HG02763 (cell line): Measurements from ENCODE around the gene TBC1D17.

Source experiments
- ATAC-seq: cut with Tn5 transposase; IDR thresholded peaks from one replicate; pipeline ENCODE4 v1.9.1; 2021; ENCODE audit warnings: mild to moderate bottlenecking, moderate library complexity; ENCODE audit not compliant: unreplicated experiment

The TBC1D17 gene

DNA sequence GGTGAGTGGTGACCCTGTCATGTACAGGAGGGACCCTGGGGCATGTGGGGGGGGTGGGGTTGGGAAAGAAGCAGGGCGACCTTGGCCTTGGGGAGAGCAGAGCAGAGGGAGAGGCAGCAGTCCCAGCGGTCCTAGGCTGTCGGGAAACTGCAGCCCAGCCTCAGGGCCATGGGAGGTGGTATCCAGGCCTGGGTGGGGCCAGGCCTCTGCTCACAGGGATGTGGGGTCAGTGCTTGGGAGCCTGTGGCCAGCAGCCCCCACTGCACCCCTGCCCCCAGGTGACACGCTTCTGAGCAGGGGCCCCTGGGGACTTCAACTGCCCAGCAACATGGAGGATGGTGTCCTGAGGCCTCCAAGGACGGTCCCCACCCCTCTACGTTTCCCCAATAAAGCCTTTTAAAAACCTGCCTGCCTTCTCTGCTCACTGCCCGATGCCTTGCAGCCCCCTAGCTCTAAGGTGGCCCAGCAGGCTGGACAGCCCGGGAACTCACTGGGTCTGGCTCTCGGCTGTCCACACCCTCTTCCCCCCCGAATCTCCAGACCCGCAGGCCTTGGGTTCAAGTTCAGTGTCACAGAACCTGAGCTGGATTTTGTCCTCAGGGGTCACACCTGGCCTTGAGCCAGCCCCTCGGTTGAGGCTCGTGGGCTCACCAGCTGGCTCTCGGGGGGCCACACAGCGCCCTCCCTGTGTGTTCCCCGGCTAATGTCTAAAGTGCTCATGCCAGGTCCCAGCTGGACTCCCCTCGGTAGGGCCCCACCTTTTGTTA, 17.0 kb upstream of the TBC1D17 start:
- no peak for ATAC-seq

DNA sequence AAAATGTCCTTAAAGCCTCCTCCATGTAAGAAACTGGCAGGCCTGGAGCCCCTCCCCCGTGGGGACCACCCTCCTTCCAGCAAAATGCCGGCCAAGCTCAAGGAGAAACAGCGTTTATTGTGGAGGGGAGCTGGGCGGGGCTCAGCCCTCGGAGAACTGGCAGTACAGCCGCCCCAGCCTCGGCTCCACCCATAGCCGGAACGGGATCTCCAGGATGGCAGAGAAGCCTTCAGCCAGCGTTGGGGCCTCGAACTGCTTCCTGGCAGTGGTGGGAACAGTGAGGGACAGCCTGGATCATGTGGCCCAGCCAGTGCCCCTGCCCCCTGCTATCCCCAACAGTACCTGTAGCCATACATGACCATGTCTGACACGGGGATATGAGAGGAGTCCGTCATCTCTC, 16.4 kb upstream of the TBC1D17 start:
- no peak for ATAC-seq

DNA sequence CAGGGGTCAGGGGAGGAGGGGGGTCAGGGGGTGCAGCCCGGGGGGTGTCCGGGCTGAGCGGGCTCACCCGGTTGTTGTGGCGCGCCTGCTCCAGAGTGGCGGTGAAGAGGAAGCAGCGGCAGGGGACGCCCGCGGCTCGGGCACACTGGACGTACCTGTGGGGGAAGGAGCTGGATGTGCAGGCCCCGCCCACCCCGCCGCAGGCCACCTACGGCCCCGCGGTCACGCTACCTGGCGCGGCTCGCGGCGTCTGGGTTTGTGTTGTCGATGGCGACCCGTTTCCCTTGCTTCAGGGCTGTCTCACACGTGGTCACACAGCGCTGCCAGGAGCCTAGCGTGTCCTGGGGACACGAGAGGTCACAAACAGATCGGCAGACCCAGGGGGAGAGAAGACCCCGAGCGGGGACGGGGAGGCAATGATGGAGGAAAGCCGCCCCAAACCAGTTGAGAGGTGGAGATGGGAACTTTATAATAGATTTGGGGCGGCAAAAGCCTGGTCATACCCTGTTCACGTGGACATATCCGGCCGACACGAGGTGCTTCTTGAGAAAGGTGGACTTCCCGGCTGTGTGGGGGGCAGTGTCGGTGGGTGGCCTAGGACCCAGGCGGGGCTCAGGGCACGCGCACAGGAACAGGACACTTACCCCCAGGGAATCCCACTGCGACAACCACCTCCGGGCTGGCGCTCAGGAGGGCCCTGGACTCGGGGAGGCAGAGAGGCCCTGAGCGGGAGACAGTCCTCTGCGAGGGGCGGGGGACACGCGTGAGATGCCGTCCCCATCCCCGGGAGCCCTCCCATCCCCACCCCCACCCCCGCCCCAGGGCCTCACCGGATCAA, 15.7 kb upstream of the TBC1D17 start:
- ATAC-seq, result no peak

DNA sequence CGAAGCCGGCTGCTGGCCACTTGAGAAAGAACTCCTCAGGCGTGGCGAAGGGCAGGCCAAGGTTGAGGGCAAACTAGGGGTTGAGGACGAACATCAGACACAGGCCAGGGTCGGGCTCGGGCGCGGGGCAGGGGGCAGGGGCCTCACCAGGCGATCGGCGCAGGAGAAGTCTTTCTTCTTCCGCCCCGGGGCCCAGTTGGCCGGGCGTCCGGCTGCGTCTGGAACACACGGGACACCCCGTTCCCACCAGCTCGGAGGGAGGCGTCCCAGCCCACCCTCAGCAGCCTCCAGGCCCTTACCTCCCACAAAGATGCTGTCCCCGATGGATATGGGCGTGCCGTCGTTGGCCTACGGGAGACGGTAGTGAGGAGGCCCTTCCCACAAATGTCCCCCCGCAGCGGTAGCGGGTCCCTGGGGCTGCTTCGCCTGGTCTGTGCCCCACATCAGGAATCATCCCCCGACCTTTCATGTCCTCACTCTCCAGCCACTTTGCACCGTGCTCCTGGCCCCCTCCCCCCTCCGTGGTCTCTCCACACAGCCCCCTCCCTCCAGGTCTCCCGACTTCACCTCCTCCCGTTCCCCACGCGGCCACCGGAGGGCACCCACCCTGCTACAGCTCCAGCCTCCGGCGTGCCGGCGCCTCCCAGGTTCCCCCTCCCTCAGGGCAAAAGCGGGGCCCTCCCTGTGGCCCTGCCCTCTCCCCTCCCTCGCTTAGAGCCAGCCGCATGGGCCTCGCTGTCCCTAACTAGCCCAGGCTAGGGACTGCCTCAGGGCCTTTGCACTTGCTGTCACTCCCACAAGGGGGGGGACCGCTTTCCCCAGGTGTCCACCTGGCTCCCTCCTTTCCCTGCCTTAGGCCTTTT, 14.9 kb upstream of the TBC1D17 start:
- ATAC-seq, result no peak

DNA sequence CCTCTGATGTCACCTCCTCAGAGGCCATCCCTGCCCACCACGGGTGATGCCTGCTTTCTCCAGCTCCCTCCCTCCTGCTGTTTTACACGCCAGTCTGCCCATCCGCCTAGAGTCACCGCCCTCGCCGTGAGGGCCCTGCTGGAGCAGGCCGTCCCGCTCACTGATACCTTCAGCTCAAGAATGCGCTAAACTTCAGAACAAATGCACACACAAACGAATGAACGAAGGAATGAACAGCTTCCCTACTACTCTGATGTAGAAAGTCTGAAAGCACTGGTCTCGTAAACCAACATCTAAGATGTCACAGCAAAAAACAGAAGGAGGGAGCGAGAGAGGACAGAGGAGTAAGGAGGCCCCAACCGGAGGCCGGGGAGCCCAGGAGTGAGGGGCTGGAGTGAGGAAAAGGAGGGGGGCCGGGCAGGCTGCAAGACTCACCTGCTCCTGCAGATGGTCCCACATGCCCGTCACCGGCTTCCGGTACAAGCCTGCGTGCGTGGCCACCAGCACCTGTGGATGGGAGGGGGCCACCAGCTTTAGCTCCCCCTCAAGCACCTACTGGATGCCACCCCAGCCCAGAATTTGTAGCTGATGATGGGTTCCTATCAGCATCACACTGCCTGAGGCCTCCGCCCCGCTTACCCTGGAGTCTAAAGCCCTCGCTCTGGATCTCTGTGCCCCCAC, 14.1 kb upstream of the TBC1D17 start:
- ATAC-seq, result no peak

DNA sequence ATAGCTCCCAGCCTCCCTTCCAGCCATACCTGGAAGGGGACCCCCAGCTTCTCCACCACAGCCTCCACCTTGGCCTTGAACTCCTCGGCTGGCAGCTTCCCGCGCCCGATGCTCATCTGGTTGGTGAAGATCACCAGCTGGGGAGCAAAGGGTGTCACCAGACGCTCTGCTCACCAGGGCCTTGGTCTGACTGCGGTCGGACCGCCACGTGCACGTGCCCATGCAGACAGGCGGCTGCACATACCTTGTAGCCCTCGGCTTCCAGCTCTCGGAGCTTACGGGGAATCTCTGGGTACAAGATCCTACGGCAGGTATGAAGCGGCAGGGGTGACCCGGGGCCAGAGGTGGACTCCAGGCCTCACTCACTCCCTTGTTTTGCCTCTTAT, 13.6 kb upstream of the TBC1D17 start:
- no peak for ATAC-seq

DNA sequence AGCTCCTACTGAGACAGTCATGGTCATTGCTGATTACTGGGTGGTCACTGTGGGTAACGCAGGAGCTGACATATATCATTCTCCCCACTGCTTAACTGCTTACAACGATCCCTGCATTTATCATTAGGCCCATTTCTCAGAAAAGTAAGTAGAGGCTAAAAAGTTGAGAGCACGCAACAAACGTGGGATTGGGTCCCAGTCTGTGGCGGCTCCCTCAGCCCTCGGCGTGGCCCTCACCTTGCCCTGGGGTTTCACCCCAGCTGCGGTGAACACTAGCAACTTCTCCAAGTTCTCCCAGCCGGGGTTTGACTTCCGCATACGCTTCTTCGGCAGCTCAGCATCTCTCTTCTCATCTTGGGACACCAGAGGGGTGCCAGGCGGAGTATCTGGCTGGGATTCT, 12.6 kb upstream of the TBC1D17 start:
- no peak for ATAC-seq

DNA sequence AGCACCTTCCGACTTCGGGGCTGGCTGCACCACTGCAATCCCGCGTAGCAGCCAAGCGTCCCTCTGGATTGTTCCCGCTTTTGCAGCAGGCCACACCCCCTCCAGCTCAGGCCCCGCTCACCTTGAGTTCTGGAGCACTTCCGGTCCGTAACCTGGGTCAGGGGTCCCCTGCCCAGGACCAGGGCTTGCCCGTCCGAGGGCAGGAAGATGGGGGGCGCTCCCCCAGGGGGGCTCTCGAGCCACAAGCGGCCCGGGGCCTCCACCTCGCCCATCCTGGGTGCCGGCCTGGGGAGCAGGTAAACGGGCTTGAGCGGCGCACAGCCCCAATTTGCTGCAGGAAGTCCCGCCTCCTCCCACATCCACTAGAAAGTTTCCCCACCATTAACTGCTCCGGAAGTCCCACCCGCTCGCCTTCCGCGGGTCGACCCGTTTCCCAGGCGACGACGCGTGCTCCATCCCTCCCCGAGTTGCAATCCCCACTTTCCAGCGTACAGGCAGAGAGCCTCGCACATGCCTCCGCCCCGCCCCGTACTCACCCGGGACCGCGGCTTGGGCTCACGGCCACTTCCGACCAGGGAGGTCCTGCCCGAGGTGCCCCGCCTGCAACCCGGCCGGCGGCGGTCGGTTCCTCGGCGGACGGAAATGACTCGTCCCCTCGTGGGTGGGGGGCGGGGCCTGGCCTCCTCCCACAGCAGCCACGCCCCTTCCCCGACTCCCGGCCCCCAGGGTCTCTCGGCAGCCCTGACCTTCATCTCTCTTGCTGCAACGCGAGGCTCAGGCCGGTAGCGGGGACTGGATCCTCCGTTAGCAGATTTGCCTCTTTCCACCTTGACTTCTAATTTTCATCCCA, 10.3 kb upstream of the TBC1D17 start, which contains the start of gene PNKP:
PNKP (minus strand) TSS at position 644 of the 850 bp plus-strand sequence; CDS start at position 272, 372 bp downstream.
- peak; percentile 37 for ATAC-seq

DNA sequence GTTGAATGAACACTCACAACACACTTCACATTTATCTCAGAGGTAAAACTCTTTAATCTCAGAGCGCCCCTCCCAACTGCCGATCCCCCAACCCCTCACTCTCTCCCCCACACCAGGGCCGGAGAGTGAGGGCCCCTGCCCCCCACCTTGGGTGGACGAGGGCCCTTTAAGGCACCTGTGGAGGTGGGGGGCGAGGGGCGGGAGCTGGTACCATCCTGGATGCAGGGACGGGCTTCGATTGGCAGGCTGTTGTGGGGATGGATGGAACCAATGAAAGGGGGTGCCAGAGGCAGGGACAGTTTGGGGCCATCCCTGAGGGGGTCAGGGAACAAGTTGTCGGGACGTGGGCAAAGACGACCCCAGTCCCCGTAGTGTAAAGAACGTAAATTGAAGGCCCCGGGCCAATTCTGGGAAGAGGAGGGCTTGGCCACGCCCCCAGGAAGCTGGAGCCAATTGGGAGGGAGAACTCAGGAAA, 8.5 kb upstream of the TBC1D17 start:
- ATAC-seq, result peak; percentile 6

DNA sequence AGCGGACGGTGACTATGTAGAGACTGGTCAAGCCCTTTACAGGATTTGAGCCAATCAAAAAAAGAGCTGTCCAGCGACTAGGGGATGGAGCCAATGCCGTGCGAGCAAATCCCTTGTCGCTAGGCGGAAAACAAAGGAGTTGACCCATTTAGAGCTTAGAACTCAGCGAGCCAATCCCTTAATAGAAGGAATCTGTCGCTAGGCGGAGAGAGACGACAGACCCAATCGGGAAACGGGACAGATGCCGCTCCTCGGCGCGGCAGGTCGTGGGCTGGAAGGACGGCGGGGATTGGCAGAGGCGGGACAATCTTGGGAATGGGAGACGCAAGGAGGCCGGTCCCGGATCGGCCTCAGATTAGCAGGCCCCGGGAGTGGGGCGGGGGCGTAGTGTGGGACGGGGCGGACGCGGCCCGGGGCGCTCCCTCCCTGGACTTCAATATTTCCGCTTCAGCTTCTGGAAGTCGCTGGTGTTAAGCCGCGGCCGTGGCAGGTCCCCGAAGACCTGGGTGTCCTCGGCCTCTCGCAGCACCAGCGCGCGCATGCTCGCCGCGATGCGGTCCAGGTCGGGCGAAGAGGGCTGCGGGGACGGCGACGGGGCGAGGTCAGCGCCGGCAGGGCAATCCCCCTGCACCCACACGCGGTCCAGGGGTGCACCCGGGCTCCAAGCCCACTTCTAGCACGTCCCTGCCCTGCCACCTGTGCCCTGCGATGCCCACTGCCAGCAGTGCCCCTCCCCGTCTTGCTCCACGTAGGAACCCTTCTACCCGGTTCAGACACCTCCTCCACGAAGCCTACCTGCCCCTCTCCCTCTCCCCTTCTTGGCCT, 7.8 kb upstream of the TBC1D17 start:
- ATAC-seq, result peak; percentile 66

DNA sequence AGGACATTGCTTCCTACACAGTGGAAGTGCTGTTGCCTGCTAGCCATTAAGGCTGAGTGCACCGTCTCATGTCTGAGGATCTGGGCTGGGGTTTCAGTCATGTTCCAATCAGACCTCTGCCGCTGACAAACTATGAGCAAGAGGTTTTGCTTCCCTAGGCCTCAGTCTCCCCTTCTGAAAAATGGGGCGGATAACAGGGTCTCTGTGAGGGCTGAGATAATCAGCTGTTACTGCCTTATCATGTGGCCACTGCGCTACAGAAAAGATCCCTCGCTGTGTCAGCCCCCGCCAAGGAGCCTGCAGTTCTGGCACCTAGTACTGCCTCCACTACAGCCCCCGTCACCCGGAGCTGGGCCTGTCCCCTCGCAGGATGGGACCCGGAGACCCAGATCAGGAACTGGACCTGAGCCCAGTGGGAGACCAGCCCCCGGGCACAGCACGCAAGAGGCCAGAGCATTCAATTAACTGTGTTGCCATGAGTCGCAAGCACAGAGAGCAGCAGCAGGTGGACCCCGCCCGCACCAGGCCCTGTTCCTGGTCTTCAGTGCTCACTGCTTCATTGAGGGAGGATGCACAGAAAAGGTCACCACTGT, 7.1 kb upstream of the TBC1D17 start:
- no peak for ATAC-seq

DNA sequence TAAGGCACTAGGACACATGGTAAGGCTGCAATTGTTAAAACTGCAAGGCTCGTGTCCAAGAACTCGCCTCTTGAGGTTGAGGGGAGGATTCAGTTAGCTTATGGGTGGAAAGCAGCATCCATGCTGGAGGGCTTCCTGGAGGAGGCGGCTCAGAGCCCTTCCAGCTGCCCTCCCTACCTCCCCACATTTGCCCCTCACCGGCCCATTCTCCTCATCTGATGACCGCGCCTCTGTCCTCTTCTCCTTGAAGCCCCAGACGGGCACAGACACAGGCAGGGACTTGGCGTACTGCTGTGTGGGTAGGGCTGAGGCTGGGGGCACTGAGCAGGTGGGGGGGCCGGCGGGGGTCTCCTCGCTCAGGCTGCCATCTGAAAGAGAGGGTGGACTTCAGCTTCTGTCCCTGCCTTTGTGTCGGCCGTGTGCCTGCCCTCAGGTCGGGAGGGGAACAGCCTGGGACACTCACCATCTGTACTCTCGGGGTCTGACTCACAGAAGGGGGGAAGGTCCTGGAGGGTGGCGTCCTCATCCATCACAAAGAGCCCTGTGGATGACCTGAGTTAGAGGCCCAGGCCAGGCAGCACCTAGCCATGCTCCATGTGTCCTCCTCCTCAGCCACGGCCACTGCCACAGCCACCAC, 6.0 kb upstream of the TBC1D17 start:
- no peak for ATAC-seq

DNA sequence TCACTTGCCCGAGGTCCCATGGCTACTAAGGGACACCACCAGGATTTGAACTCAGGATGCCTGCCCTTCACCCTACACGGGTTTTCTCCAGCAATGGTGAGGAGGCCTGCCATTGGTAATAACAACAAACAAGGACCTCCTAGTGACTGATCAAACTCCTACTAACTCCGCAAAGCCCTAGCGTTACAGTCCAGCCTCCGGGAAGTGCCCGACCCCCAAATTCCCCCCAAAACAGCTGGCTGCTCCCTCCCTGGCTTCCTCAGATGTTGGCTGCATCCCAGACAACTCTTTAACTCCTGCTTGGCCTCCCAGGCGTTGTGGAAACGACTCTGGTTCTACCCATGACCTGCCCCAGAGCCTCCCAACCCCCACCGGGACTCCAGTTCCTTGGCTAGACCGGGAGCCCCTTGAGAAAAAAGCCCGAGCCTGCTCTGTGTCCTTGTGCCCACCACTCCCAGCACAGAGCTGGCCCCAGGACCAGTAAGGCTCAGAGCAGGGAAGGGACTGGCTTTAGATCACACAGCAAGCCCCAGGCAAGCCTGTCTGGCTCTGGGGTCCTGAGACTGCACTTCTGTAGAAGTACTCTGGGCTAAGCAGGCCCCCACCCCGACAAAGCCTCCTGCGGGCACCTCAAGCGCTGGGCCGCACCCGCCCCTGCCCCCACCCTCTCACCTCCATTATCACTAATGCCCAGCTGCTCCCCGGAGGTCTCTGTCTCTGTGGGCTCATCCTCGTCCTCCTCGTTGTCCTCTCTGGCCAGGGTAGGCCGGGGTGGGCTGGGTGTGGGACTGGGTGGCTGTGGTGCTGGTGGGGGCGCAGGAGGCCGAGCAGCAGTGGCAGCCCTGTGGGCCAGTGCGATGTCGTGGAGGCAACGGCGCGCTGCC, 5.0 kb upstream of the TBC1D17 start:
- ATAC-seq, result no peak

DNA sequence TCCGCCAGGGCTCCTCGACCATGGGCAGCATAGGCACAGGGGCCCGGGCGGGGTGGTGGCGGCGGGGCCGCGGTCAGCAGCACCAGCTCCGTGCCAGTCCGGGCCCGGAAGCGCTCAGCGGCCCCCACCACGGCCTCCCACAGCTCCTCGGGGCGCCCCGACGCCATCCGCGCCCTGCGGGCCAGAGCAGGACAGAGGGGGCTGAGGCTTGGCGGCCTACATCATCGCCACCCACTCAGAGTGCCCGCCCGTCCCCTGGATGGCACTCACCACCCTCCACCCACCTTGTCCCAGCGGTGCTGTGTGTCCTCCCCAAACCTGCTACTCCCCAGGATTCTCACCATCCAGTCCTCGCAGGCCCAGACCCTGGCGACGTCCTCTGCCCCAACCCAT, 4.4 kb upstream of the TBC1D17 start:
- no peak for ATAC-seq

DNA sequence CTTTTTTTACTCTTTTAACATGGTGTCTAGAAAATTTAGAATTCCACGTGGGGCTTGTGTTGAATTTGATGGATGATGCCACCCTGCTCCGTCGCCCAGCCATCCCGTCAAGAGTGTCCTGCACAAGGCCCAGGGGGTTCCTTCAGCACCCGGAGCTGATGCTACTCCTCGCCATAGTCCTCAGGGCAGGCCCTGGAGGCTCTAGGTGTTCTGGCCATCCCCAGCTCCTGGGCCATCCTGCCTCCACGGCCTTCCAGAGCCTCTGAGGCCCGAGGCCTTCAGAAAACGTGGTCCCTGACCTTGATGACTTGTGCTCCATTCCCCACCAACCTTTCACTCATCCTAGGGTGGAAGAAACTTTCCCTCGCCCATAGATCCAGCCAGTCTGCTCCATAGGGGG, 3.7 kb upstream of the TBC1D17 start:
- no peak for ATAC-seq

DNA sequence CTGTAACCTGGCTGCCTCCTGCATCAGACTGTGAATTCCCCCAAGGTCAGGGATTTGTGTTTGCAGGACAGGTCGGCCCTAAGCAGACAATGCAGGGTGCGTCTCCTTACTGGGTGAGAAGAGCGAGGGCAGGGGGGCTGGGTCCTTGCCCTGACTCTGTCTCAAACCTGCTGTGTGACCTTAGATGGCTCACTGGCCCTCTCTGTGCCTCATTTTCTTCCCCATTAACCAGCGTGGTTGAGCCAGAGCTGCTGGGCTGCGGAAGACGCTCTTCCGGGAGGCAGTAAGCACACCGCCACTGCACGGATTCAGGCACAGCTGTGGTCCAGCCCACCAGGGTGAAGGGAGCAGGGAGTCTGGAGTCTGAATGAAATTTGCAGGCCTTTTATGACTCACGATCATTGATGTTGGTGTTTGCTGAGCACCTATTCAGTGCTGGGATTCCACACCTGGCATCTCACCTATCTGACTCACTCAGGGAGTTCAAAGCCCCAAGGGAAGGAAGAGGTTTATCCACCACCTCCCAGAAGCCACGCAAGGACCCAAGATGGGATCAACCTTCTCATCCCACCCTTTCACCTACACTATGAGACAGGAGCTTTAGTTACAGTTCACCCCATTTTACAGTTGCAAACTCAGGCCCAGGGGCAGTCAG, 2.9 kb upstream of the TBC1D17 start:
- ATAC-seq, result no peak
